Fibroblast of skin of right biceps (primary cell): ENCODE data around the gene CACNA1E.

Experiments used
- DNase-seq: peaks from one replicate; pipeline ENCODE4 v3.0.0-alpha.2; 2013

The CACNA1E gene

GRCh38 chr1:181645171-181645570, 161.9 kb downstream of the CACNA1E start:
- no peak for DNase-seq

GRCh38 chr1:181646710-181647109, 163.4 kb downstream of the CACNA1E start:
- no peak for DNase-seq

GRCh38 chr1:181647314-181648035, 164.2 kb downstream of the CACNA1E start:
- DNase-seq: no peak

- DNase-seq: no peak
These were observed 168.0 kb downstream of the CACNA1E start for GRCh38 chr1:181651276-181651675.

- peak; percentile 47 for DNase-seq
These were observed 172.4 kb downstream of the CACNA1E start for GRCh38 chr1:181655756-181656155.

GRCh38 chr1:181656491-181656890, 173.2 kb downstream of the CACNA1E start:
- DNase-seq: no peak

- DNase-seq: no peak
These were observed 175.3 kb downstream of the CACNA1E start for GRCh38 chr1:181658581-181658980.

- no peak for DNase-seq
These were observed 176.1 kb downstream of the CACNA1E start for GRCh38 chr1:181659321-181659957.

GRCh38 chr1:181660621-181661020, 177.3 kb downstream of the CACNA1E start:
- peak; percentile 1 for DNase-seq

- no peak for DNase-seq
These were observed 178.3 kb downstream of the CACNA1E start for GRCh38 chr1:181661569-181661968.

GRCh38 chr1:181662606-181663005, 179.3 kb downstream of the CACNA1E start:
- DNase-seq: no peak

GRCh38 chr1:181664543-181664942, 181.2 kb downstream of the CACNA1E start:
- DNase-seq: no peak

- DNase-seq: no peak
These were observed 185.9 kb downstream of the CACNA1E start for GRCh38 chr1:181669246-181669645.

- no peak for DNase-seq
These were observed 191.3 kb downstream of the CACNA1E start for GRCh38 chr1:181674617-181675016.

- no peak for DNase-seq
These were observed 192.0 kb downstream of the CACNA1E start for GRCh38 chr1:181675091-181675917.

- DNase-seq: no peak
These were observed 192.5 kb downstream of the CACNA1E start for GRCh38 chr1:181675918-181676190.

- peak; percentile 3 for DNase-seq
These were observed 193.0 kb downstream of the CACNA1E start for GRCh38 chr1:181676269-181676668.

GRCh38 chr1:181680332-181680731, 197.0 kb downstream of the CACNA1E start:
- DNase-seq: no peak

GRCh38 chr1:181680871-181681270, 197.6 kb downstream of the CACNA1E start:
- DNase-seq: no peak

- no peak for DNase-seq
These were observed 201.9 kb downstream of the CACNA1E start for GRCh38 chr1:181685211-181685610.

- DNase-seq: no peak
These were observed 218.6 kb downstream of the CACNA1E start for GRCh38 chr1:181701891-181702290.

GRCh38 chr1:181704546-181704945, 221.2 kb downstream of the CACNA1E start:
- DNase-seq: no peak

GRCh38 chr1:181711820-181712219, 228.5 kb downstream of the CACNA1E start:
- DNase-seq: no peak

GRCh38 chr1:181712711-181713110, 229.4 kb downstream of the CACNA1E start:
- DNase-seq: no peak
